Measurements from ENCODE around the gene GNB5. TPM values are rescaled to one million over a fixed set of nuclear protein-coding genes. Genes with fewer than 3 reads are reported as not detected.

The GNB5 gene
- total RNA-seq, 1 donor from 2014 or later = 25.6 TPM

DNA sequence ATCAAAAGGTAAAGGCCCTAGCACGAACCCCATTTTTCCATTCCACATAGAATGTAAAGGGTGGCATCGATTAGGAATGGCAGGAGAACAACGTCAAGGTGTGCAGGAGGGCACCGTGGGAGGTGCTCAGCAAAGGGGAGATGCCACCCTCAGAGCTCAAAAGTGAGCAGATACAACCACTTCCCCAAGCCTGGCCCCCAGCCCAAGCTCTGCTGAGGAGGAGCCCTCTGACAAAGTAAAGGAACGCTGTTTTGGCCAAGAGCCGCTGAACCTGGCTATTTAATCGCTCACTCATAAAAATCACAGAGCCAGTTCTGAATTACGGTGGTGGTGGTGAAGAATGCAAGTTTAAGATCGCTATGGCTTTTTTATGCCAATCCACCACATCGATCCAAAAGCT is 12.4 kb downstream of the GNB5 start:
- Histone ChIP-seq H3K79me2 (ENCODE audit: insufficient read depth, low read length) (peaks cover 12% of the 10 kb centered on the region), H3K27me3 (ENCODE audit: insufficient read depth, low read length) (no peaks in the 10 kb centered on the region), H3K27ac (ENCODE audit: low read depth, low read length) (peak overlapping the region; percentile 56), H3K36me3 (ENCODE audit: insufficient read depth, low read length) (no peaks in the 10 kb centered on the region), H3K9ac (ENCODE audit: low read length) (peak overlapping the region; percentile 86), H3K4me2 (ENCODE audit: low read length) (peak overlapping the region; percentile 97), H3K4me3 (ENCODE audit: insufficient read depth, low read depth, low read length) (peak overlapping the region; percentile 76), H4K20me1 (ENCODE audit: insufficient read depth, low read length) (peaks cover 17% of the 10 kb centered on the region), H3K4me1 (ENCODE audit: insufficient read depth, low read length) (peaks cover 7% of the 10 kb centered on the region), H3K9me3 (ENCODE audit: insufficient read depth, low read depth, low read length) (no peaks in the 10 kb centered on the region), H2AFZ (ENCODE audit: low read depth, low read length) (peak overlapping the region; percentile 99)
- peak overlapping the region; percentile 97 for H3K4me3 Mint-ChIP-seq (ENCODE audit: unreplicated experiment)
- peaks cover 2% of the 10 kb centered on the region for H3K36me3 Mint-ChIP-seq (ENCODE audit: low read depth, unreplicated experiment)
- peaks cover 5% of the 10 kb centered on the region for H3K27me3 Mint-ChIP-seq (ENCODE audit: low read depth, unreplicated experiment)
- H3K4me1 Mint-ChIP-seq (ENCODE audit: low read depth, unreplicated experiment) = peaks cover 3% of the 10 kb centered on the region
- DNase-seq (ENCODE audit: low read depth) (no peak), FAIRE-seq (no peak)
- H3K9me3 Mint-ChIP-seq (ENCODE audit: unreplicated experiment) = peaks cover 3% of the 10 kb centered on the region
- H3K27ac Mint-ChIP-seq (ENCODE audit: unreplicated experiment) = peak overlapping the region; percentile 90
- TF ChIP-seq, protein P1, sequence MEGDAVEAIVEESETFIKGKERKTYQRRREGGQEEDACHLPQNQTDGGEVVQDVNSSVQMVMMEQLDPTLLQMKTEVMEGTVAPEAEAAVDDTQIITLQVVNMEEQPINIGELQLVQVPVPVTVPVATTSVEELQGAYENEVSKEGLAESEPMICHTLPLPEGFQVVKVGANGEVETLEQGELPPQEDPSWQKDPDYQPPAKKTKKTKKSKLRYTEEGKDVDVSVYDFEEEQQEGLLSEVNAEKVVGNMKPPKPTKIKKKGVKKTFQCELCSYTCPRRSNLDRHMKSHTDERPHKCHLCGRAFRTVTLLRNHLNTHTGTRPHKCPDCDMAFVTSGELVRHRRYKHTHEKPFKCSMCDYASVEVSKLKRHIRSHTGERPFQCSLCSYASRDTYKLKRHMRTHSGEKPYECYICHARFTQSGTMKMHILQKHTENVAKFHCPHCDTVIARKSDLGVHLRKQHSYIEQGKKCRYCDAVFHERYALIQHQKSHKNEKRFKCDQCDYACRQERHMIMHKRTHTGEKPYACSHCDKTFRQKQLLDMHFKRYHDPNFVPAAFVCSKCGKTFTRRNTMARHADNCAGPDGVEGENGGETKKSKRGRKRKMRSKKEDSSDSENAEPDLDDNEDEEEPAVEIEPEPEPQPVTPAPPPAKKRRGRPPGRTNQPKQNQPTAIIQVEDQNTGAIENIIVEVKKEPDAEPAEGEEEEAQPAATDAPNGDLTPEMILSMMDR (IDR thresholded peaks at IDR 0.05; ENCODE audit: insufficient read depth, low read depth, low read length) = no peak
- TF ChIP-seq EZH2 (IDR thresholded peaks at IDR 0.05; ENCODE audit: insufficient read depth, low read length) = no peak

DNA sequence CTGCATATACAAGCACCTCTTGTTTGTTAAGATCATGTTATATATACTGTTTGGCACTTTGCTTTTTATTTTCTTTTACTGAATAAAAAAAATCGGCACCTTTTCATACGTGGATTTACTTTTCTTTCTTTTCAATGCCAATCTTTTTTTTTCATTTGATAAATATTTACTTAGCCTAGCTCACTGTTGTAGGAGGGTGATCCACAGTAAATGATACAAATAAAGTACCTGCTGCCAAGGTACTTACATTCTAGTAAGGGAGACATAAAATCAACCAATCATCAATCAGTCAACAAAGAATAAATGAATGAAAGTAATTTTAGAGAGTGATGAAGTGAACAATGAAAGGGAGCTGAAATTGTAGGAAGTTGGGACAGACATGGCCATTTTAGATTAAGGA is 18.3 kb downstream of the GNB5 start:
- no peaks in the 10 kb centered on the region for H3K4me1 ChIP-seq (ENCODE audit: insufficient read depth, low read length)
- no peaks in the 10 kb centered on the region for H3K36me3 ChIP-seq (ENCODE audit: insufficient read depth, low read length)
- H3K4me3 ChIP-seq (ENCODE audit: insufficient read depth, low read depth, low read length) = no peak overlapping the region
- no peak for DNase-seq (ENCODE audit: low read depth)
- peaks cover 2% of the 10 kb centered on the region for H3K4me1 Mint-ChIP-seq (ENCODE audit: low read depth, unreplicated experiment)
- no peak overlapping the region for H3K9ac ChIP-seq (ENCODE audit: low read length)
- peaks cover 2% of the 10 kb centered on the region for H3K36me3 Mint-ChIP-seq (ENCODE audit: low read depth, unreplicated experiment)
- TF ChIP-seq EZH2 (IDR thresholded peaks at IDR 0.05; ENCODE audit: insufficient read depth, low read length) = no peak
- TF ChIP-seq, protein P1 (IDR thresholded peaks at IDR 0.05; ENCODE audit: insufficient read depth, low read depth, low read length) = no peak
- no peak overlapping the region for H3K27ac ChIP-seq (ENCODE audit: low read depth, low read length)
- H3K27me3 Mint-ChIP-seq (ENCODE audit: low read depth, unreplicated experiment) = no peaks in the 10 kb centered on the region
- H3K9me3 Mint-ChIP-seq (ENCODE audit: unreplicated experiment) = peaks cover 6% of the 10 kb centered on the region
- no peak overlapping the region for H3K27ac Mint-ChIP-seq (ENCODE audit: unreplicated experiment)
- FAIRE-seq = no peak
- no peaks in the 10 kb centered on the region for H3K27me3 ChIP-seq (ENCODE audit: insufficient read depth, low read length)
- H3K9me3 ChIP-seq (ENCODE audit: insufficient read depth, low read depth, low read length) = no peaks in the 10 kb centered on the region
- H4K20me1 ChIP-seq (ENCODE audit: insufficient read depth, low read length) = peaks cover 17% of the 10 kb centered on the region
- no peak overlapping the region for H2AFZ ChIP-seq (ENCODE audit: low read depth, low read length)
- H3K4me2 ChIP-seq (ENCODE audit: low read length) = no peak overlapping the region
- H3K79me2 ChIP-seq (ENCODE audit: insufficient read depth, low read length) = peaks cover 3% of the 10 kb centered on the region
- no peak overlapping the region for H3K4me3 Mint-ChIP-seq (ENCODE audit: unreplicated experiment)

DNA sequence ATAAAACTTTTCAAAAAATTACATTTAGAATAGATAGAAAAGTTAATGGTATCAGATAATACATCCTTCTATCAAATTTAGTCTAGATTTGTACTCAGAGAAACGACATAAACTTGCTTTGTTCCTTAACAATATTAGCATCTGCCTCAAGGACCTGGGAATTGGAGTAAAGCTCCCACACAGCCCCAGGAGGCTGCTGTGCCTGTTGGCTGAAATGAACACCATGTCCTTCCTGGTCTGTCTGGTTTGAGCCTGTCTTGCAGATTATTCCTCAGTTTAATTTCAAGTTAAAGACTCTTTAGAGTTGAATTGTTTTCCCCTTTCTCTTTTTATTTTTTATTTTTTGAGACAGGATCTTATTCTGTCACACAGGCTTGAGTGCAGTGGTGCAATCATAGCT is 19.4 kb downstream of the GNB5 start:
- H3K4me3 ChIP-seq (ENCODE audit: insufficient read depth, low read depth, low read length) = no peak overlapping the region
- Mint-ChIP-seq H3K36me3 (ENCODE audit: low read depth, unreplicated experiment) (peaks cover 2% of the 10 kb centered on the region), H3K9me3 (ENCODE audit: unreplicated experiment) (peaks cover 6% of the 10 kb centered on the region), H3K4me1 (ENCODE audit: low read depth, unreplicated experiment) (peaks cover 2% of the 10 kb centered on the region), H3K27me3 (ENCODE audit: low read depth, unreplicated experiment) (no peaks in the 10 kb centered on the region), H3K27ac (ENCODE audit: unreplicated experiment) (no peak overlapping the region), H3K4me3 (ENCODE audit: unreplicated experiment) (no peak overlapping the region)
- H3K27ac ChIP-seq (ENCODE audit: low read depth, low read length) = no peak overlapping the region
- H3K79me2 ChIP-seq (ENCODE audit: insufficient read depth, low read length) = no peaks in the 10 kb centered on the region
- H3K27me3 ChIP-seq (ENCODE audit: insufficient read depth, low read length) = no peaks in the 10 kb centered on the region
- H4K20me1 ChIP-seq (ENCODE audit: insufficient read depth, low read length) = peaks cover 16% of the 10 kb centered on the region
- no peak overlapping the region for H3K4me2 ChIP-seq (ENCODE audit: low read length)
- TF ChIP-seq EZH2 (IDR thresholded peaks at IDR 0.05; ENCODE audit: insufficient read depth, low read length) = no peak
- TF ChIP-seq, protein P1 (IDR thresholded peaks at IDR 0.05; ENCODE audit: insufficient read depth, low read depth, low read length) = no peak
- H3K9me3 ChIP-seq (ENCODE audit: insufficient read depth, low read depth, low read length) = no peaks in the 10 kb centered on the region
- no peak overlapping the region for H2AFZ ChIP-seq (ENCODE audit: low read depth, low read length)
- H3K4me1 ChIP-seq (ENCODE audit: insufficient read depth, low read length) = no peaks in the 10 kb centered on the region
- no peak for DNase-seq (ENCODE audit: low read depth)
- FAIRE-seq = no peak
- H3K9ac ChIP-seq (ENCODE audit: low read length) = no peak overlapping the region
- H3K36me3 ChIP-seq (ENCODE audit: insufficient read depth, low read length) = no peaks in the 10 kb centered on the region
